ENCODE measurements around the gene IPMK.

IPMK gene

GRCh38 chr10:58282615-58283014, 14.9 kb upstream of the IPMK start:
- TF ChIP-seq, protein P1, sequence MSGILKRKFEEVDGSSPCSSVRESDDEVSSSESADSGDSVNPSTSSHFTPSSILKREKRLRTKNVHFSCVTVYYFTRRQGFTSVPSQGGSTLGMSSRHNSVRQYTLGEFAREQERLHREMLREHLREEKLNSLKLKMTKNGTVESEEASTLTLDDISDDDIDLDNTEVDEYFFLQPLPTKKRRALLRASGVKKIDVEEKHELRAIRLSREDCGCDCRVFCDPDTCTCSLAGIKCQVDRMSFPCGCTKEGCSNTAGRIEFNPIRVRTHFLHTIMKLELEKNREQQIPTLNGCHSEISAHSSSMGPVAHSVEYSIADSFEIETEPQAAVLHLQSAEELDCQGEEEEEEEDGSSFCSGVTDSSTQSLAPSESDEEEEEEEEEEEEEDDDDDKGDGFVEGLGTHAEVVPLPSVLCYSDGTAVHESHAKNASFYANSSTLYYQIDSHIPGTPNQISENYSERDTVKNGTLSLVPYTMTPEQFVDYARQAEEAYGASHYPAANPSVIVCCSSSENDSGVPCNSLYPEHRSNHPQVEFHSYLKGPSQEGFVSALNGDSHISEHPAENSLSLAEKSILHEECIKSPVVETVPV (CRISPR knock-in tag; IDR thresholded peaks at IDR 0.05): no peak
- no peak for TF ChIP-seq BACH2 (CRISPR knock-in tag; IDR thresholded peaks at IDR 0.05; ENCODE audit: borderline replicate concordance)
- no peak for TF ChIP-seq ZNF565 (CRISPR knock-in tag; conservative IDR thresholded peaks at IDR 0.05; ENCODE audit: low read depth)
- TF ChIP-seq POU6F1 (CRISPR knock-in tag; IDR thresholded peaks at IDR 0.05; ENCODE audit: borderline replicate concordance, low read depth): no peak
- no peak for TF ChIP-seq CREB5 (CRISPR knock-in tag; IDR thresholded peaks at IDR 0.05; ENCODE audit: low read depth)
- TF ChIP-seq ESRRG (CRISPR knock-in tag; IDR thresholded peaks at IDR 0.05): no peak
- TF ChIP-seq TCF4 (CRISPR knock-in tag; IDR thresholded peaks at IDR 0.05; ENCODE audit: borderline replicate concordance): no peak
- no peak for TF ChIP-seq ZC3H10 (CRISPR knock-in tag; IDR thresholded peaks at IDR 0.05)
- no peak for TF ChIP-seq ZNF70 (CRISPR knock-in tag; IDR thresholded peaks at IDR 0.05)
- TF ChIP-seq TOX (CRISPR knock-in tag; IDR thresholded peaks at IDR 0.05; ENCODE audit: borderline replicate concordance): no peak
- no peak for TF ChIP-seq PPARA (CRISPR knock-in tag; IDR thresholded peaks at IDR 0.05; ENCODE audit: borderline replicate concordance)
- no peak for TF ChIP-seq ISL1 (CRISPR knock-in tag; IDR thresholded peaks at IDR 0.05)
- no peak for TF ChIP-seq ZFP3 (CRISPR knock-in tag; IDR thresholded peaks at IDR 0.05)
- TF ChIP-seq ARNTL (CRISPR knock-in tag; IDR thresholded peaks at IDR 0.05; ENCODE audit: borderline replicate concordance, low read depth): no peak
- TF ChIP-seq SNAI2 (CRISPR knock-in tag; IDR thresholded peaks at IDR 0.05): no peak
- no peak for TF ChIP-seq OSR1 (CRISPR knock-in tag; IDR thresholded peaks at IDR 0.05)
- TF ChIP-seq GLIS3 (CRISPR knock-in tag; IDR thresholded peaks at IDR 0.05): no peak
- ATAC-seq: no peak

GRCh38 chr10:58281092-58281752, 13.5 kb upstream of the IPMK start:
- peak; percentile 65 for ATAC-seq

More at GRCh38 chr10:58281092-58281752, 13.5 kb upstream of the IPMK start:
- TF ChIP-seq OSR1 (CRISPR knock-in tag; IDR thresholded peaks at IDR 0.05): no peak
- TF ChIP-seq CSDC2 (CRISPR knock-in tag; IDR thresholded peaks at IDR 0.05): no peak
- no peak for TF ChIP-seq PPARA (CRISPR knock-in tag; IDR thresholded peaks at IDR 0.05; ENCODE audit: borderline replicate concordance)
- TF ChIP-seq, protein P2, sequence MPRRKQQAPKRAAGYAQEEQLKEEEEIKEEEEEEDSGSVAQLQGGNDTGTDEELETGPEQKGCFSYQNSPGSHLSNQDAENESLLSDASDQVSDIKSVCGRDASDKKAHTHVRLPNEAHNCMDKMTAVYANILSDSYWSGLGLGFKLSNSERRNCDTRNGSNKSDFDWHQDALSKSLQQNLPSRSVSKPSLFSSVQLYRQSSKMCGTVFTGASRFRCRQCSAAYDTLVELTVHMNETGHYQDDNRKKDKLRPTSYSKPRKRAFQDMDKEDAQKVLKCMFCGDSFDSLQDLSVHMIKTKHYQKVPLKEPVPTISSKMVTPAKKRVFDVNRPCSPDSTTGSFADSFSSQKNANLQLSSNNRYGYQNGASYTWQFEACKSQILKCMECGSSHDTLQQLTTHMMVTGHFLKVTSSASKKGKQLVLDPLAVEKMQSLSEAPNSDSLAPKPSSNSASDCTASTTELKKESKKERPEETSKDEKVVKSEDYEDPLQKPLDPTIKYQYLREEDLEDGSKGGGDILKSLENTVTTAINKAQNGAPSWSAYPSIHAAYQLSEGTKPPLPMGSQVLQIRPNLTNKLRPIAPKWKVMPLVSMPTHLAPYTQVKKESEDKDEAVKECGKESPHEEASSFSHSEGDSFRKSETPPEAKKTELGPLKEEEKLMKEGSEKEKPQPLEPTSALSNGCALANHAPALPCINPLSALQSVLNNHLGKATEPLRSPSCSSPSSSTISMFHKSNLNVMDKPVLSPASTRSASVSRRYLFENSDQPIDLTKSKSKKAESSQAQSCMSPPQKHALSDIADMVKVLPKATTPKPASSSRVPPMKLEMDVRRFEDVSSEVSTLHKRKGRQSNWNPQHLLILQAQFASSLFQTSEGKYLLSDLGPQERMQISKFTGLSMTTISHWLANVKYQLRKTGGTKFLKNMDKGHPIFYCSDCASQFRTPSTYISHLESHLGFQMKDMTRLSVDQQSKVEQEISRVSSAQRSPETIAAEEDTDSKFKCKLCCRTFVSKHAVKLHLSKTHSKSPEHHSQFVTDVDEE (CRISPR knock-in tag; IDR thresholded peaks at IDR 0.05): no peak
- no peak for TF ChIP-seq SNAI2 (CRISPR knock-in tag; IDR thresholded peaks at IDR 0.05)
- no peak for TF ChIP-seq POU6F1 (CRISPR knock-in tag; IDR thresholded peaks at IDR 0.05; ENCODE audit: borderline replicate concordance, low read depth)
- no peak for TF ChIP-seq TOX (CRISPR knock-in tag; IDR thresholded peaks at IDR 0.05; ENCODE audit: borderline replicate concordance)
- TF ChIP-seq ARNTL (CRISPR knock-in tag; IDR thresholded peaks at IDR 0.05; ENCODE audit: borderline replicate concordance, low read depth): no peak
- no peak for TF ChIP-seq BACH2 (CRISPR knock-in tag; IDR thresholded peaks at IDR 0.05; ENCODE audit: borderline replicate concordance)
- TF ChIP-seq ZC3H10 (CRISPR knock-in tag; IDR thresholded peaks at IDR 0.05): no peak
